H54 (cell line): ENCODE data around the gene NRXN3.

Source experiments
- DNase-seq: peaks from one replicate; pipeline ENCODE4 v3.0.0; 2011; ENCODE audit warnings: low spot score, mixed read lengths; ENCODE audit not compliant: insufficient read length
- FAIRE-seq: peaks from 3 replicates; lab custom pipeline; 2011; peaks lifted over from hg19 to GRCh38; lab: Jason Lieb, UNC
- POLR2A ChIP-seq: IDR thresholded peaks from 2 replicates; pipeline ENCODE4 v1.6.1; 2011; ENCODE audit warnings: low read depth, mild to moderate bottlenecking, low read length

The NRXN3 gene

DNA sequence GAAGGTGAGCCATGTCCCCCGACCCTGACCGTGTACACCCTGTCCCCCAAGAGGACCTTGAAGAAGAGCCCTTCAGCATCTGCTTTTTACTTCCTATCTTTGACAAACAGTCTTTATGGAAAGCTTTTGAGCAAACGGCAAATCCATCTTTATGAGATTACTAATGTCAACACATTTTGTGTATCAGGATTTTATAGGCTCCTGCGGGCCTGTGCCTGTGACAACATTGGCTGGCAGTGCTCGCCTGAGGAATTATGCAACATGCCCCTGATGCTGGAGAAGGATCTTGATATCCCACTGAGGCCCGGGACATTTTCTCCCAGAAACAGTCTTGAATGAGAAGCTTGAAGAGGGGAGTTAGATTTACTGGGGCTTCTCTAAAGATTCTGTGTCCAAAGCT lies 416.5 kb downstream of the NRXN3 start:
- FAIRE-seq (no peak), DNase-seq (no peak)
- TF ChIP-seq POLR2A = no peak

DNA sequence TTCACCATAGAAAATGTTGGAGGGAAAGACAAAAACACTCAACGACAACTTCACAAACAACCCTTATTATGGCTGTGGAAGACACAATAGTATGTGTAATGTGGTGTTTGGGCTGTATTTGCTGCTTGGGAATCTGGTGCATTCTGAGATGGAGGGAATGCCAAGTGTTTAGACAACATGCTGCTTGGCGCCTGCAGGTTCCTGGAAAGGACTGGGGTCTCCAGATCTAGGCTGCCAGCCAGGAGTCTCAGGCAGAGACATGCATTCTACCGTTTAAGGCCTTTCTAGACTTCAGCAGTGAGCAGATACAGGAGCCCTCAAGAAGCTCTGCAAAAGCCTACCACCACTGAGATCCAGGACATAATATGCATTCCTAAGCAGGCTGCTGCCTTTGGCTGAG lies 418.7 kb downstream of the NRXN3 start:
- no peak for TF ChIP-seq POLR2A
- DNase-seq = no peak

DNA sequence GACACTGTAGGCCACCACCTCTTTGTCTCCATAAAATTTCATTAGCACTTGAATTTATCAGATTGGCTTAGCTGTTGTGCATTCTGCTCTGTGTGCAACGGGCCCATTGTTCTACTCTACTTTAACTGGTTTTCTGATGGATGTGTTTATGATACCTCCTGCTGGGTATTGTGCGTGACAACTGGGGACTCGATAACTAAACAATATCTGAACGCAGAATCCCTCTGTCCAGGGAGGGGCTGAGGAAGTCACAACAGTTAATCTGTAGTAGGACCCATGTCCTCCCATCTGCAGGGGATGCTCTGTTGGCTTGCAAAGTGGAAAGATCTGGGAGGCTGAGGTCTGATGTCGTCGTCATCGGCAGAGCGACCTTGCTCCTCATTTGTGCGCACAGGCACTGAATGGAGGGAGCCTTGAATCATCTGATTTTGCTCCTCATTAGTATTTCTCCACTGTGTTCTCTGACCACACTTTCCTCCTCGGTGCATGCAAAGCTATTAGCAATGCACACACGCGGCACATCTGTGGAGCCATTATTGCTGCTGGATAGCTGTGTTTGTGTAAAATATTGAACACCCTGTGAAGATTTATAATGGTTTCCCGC lies 422.5 kb downstream of the NRXN3 start:
- no peak for TF ChIP-seq POLR2A
- DNase-seq = no peak

More for the DNA sequence above, 418.7 kb downstream of the NRXN3 start:
- no peak for FAIRE-seq

DNA sequence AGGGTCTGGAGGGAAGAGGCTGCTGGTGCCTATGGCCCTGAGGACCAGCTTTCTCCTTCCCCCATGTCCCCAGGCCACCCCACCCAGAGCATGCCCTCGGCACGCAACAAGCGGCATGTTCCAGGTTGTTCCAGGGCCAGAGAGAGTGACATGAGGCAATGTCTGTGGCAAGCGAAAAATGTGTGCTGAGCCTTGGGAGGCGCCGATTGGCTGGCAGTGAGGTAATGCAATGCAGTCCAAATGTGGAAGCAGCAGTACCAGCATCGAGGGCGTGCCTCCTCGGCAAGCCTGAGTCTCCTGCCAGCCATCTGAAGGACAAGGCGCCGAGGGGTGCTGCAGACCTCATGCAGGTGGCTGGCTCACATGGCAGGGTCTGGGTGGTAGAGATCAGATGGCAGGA lies 423.8 kb downstream of the NRXN3 start:
- FAIRE-seq = no peak
- TF ChIP-seq POLR2A = no peak
- no peak for DNase-seq

More for the DNA sequence above, 422.5 kb downstream of the NRXN3 start:
- no peak for FAIRE-seq

DNA sequence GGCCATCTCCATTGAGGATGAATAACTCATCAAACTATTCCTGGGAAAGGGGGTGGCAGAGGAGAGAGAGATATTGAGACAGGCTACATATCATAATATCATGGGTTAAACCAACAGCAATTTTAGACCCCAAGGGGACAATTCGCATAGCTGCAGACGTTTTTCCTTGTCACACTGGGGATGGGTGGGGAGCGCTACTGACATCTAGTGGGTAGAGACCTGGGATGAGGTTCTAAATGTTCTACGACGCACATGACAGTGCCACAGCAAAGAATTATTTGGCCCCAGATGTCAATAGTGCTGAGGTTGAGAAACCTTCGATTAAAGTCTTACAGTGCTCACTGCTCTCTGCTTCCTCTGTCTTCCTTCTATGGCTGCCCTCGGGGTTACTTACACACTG lies 425.6 kb downstream of the NRXN3 start:
- no peak for DNase-seq
- TF ChIP-seq POLR2A = no peak
- FAIRE-seq = no peak

DNA sequence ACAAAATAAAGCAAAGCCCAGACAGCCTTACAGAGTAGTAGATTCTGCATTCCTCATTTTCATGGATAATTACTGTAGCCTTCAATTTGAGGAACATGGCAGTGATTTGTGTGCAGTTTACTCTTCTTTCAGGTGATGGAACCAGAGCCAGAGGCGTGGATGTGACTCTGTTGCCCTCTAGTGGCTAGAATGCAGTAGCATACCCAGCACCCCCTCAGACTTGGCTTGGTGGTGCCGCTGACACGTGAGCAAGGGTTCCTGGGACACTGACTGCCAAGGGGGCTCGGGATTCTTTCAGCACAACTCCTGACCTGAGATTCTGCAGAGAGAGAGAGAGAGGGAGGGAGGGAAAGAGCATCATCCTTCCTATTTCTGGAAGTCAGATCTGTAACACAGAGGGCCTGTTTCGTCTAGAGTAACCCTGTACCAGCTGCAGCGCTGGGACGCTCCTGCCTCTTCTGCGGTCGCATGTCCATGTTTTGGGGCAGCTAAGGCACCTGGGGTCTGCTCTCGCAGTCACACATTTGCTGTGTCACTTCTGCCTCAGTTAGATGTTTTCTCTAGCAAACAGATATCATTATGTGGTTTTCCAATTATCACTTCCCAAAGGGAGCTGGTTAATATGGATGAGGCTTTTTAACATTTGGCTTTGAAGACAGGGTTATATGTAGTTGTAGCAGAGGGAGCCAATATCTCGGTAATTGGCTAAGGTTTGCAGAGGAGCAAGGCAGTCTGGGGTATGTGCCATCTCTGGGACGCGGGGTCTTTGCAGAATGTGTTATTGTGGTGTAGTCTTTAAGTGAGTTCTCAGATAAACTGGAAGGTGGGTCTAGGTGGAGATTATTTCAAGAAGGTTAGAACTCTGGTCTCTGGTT lies 428.1 kb downstream of the NRXN3 start:
- FAIRE-seq (no peak), DNase-seq (peak; percentile 23)

DNA sequence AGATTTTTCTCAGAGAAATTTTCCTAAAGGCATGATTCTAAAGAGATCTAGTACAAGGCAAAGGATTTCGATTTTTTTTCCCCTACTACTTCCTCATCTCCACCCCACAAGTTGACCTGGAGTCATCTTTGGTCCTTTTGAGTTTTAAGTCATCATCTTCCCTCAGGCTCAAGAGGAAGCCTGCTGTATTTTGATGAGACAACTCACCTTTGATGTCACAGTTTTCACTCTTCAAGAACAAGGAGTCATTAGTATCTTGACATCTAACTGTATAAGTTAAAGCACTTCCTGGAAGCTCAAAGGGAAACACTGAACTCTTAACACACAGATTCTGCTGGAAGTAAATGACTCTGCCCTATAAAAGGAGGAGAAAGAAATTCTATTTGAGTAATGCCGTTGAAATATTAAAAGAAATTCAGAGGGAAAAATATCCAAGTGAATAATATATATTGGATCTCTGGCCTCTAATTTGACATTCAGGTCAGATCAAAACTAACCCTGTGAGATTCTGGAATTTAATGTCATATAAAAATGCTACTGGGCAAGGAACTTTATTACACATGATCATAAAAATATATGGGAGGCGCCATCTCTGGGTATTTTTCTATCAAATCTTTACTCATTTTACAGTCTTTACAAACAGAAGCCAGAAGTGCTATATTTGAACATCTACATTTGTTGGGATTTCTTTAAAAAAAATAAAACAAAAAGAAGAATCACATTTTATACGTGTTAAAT lies 435.0 kb downstream of the NRXN3 start:
- FAIRE-seq = no peak
- TF ChIP-seq POLR2A = no peak
- DNase-seq = no peak

More for the DNA sequence above, 428.1 kb downstream of the NRXN3 start:
- TF ChIP-seq POLR2A = no peak

DNA sequence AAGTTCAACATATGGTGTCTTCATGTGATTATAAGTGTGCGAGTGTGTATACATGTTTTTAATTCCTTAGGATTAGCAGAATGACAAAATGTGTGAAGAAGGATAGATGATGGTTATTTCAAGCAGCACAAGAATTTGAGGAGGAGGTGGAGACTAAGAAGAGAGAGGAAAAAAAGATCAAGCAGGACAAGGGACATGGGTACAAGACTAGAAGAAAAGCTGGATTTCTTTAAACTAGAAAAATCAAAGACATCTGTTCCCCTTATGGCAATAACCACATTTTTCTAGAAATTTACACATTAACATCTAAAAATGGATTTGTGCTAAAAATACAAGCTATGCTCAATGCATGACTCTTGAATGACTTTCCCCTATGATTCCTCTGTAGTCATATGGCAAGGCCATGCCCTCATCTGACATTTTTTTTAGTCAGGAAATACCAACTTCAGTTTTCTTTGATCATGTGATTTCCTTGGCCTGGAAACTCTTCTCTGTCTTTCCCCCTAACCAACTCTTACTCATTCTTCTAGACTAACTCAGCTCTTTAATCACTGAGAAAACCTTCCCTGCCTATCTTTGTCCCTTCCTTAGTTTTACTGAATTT lies 435.8 kb downstream of the NRXN3 start:
- no peak for TF ChIP-seq POLR2A
- FAIRE-seq (no peak), DNase-seq (no peak)

DNA sequence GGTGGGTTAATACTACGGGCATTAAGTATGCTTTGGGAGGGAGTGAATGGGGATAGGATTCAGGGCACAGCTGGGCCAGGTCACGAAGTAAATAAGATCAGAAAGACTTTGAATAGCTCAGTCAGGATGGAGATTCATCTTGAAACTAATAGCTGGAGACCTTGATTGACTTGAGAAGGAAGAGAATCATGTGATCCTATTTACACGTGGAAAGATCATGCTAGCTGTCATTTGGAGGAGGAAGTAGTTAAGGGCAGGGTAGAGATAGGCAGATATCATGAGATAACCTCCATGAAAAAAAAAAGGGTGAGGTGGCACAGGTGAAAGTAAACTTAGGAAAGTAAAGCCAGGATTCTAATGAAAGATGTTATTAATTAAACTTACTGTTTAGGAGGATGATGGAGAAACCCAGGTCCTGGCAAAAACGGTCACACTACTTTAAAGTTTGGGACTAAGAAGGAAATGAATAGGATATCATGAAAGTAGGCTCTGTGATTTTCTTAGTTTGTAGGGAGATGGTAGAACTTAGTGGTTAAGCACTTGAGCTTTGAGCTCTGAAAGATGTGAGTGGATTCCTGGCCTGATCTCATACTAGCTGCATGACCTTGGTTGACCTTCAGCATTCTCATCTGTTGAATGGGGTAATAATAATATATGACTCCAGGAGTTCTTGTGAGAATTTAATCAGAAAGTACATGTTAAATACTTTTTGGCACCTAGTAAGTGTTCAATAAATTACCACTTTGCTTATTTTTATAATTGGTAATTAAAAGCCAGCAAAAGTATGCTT lies 439.0 kb downstream of the NRXN3 start:
- FAIRE-seq = no peak
- no peak for DNase-seq
- no peak for TF ChIP-seq POLR2A

DNA sequence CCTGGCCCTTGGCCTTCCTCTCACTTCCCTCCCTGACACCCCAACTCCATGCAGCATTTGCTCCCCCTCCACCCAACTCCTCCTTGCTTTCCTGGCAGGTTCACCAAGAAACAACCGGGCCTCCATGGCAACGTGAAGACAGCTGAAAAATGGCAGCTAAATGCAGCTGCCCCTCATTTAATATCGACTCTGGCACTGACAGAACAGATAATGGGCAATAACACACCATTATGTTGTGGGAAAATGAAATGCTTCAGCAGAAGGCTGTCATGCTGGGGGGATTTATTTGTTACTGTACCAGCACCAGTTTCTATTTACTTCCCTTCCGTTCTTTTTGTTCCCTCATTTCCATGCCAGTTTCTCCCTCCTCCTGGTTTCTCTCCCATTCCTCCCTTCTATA lies 440.8 kb downstream of the NRXN3 start:
- DNase-seq = no peak
- FAIRE-seq = no peak
- TF ChIP-seq POLR2A = no peak

DNA sequence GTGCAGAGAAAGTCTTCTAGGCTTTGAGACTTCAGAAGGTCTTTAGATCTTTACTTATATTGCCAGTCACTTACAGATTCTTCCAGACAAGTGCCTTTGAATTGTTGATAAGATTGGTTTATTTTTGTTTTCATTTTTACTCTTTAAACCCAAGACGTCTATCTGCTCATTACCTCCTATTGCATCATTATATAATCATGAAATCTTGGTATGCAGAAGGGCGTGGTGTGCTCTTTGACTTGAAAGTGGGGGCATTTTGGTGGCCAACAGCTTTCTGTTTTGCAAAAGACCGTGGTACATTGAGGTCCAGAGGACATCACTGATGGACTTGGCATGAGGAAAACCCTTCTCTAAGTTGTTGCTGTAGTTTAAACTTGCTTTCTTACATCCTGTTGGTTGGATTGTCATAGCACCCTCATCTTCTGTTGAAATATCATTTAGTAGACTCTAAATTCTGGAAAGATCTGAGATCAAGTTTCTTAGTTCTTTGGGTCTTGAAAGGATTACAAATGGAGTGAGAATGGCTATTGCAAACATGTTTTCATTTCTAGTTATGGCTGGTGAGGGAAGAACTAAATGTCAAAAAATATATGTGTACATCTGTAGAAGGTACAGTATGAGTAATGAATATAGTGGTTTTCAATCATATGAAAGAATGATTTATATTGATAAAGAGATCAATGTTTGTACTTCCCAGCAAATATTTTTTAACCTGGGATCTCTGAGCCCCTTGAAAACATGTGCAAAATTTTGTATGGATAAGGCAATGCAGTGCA lies 441.8 kb downstream of the NRXN3 start:
- no peak for TF ChIP-seq POLR2A
- no peak for DNase-seq
- no peak for FAIRE-seq

DNA sequence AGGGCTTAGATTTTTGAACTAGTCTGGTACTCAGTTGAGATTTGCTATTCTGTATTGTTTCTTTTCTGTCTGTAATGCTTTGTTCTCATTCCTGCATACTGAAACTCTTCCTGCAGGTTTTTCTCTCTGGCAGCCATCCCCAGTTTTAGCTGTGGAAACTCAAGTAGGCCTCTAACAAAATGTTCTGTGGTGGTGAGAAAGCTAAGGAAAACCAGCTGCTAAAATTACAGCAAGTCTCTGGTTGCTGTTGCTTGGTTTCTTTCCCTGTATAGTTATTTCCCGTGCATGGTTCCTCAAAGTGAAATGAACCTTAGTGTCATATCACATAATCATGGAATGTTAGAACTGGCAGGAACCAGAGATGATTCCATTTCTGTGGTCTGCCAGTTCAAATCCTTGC lies 442.5 kb downstream of the NRXN3 start:
- no peak for FAIRE-seq
- no peak for TF ChIP-seq POLR2A
- no peak for DNase-seq

DNA sequence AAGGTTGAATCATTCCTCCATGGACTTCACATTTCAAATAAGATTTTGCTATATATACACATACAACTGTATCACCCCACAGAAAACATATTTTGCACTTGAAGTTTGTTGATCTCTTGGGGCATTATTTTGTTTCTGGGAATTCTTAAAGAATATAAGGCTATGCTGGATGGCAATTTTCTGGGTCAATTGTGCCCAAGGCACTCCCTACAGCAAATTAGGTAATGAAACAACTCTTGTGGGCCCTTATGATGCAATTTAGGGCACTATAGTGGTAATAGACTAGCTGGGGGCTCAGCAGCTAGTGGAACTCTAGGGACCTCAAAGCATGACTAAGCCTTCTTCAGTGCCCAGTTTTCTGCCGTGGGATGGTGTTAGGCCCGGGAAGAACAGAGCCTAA lies 444.4 kb downstream of the NRXN3 start:
- no peak for DNase-seq
- no peak for TF ChIP-seq POLR2A
- no peak for FAIRE-seq
